Measurements from ENCODE around the gene VSIG10L.

Gene VSIG10L

GRCh38 chr19:51337861-51338562 lies 3.9 kb downstream of the VSIG10L start:
- no peak for DNase-seq

- DNase-seq: no peak
These were observed 4.6 kb downstream of the VSIG10L start for GRCh38 chr19:51337141-51337860.

GRCh38 chr19:51333836-51334460 lies 8.0 kb downstream of the VSIG10L start:
- DNase-seq: peak; percentile 54

- DNase-seq: no peak
These were observed 10.2 kb downstream of the VSIG10L start for GRCh38 chr19:51331716-51332115.

- no peak for DNase-seq
These were observed 10.7 kb downstream of the VSIG10L start for GRCh38 chr19:51331193-51331592.

- DNase-seq: no peak
These were observed 11.6 kb downstream of the VSIG10L start for GRCh38 chr19:51330366-51330765.

- DNase-seq: no peak
These were observed 12.5 kb downstream of the VSIG10L start for GRCh38 chr19:51329411-51329810.

- DNase-seq: peak; percentile 82
These were observed 14.6 kb downstream of the VSIG10L start for GRCh38 chr19:51327066-51328001.

GRCh38 chr19:51326216-51327065 lies 15.5 kb downstream of the VSIG10L start:
- no peak for DNase-seq

- peak; percentile 43 for DNase-seq
These were observed 16.6 kb downstream of the VSIG10L start for GRCh38 chr19:51325161-51325976.

GRCh38 chr19:51324167-51324481 lies 17.8 kb downstream of the VSIG10L start:
- DNase-seq: no peak

- no peak for DNase-seq
These were observed 18.3 kb downstream of the VSIG10L start for GRCh38 chr19:51323481-51324166.

GRCh38 chr19:51321799-51322198 lies 20.1 kb downstream of the VSIG10L start:
- no peak for DNase-seq

GRCh38 chr19:51320280-51320657 lies 21.7 kb downstream of the VSIG10L start:
- DNase-seq: no peak

- no peak for DNase-seq
These were observed 22.2 kb downstream of the VSIG10L start for GRCh38 chr19:51319649-51320279.

- DNase-seq: no peak
These were observed 23.0 kb downstream of the VSIG10L start for GRCh38 chr19:51318687-51319648.

- no peak for DNase-seq
These were observed 24.0 kb downstream of the VSIG10L start for GRCh38 chr19:51317968-51318367.

- no peak for DNase-seq
These were observed 24.6 kb downstream of the VSIG10L start for GRCh38 chr19:51317376-51317775.

- no peak for DNase-seq
These were observed 25.3 kb downstream of the VSIG10L start for GRCh38 chr19:51316688-51317087.
